Measurements from ENCODE around the gene PLXNA2.

The PLXNA2 gene

DNA sequence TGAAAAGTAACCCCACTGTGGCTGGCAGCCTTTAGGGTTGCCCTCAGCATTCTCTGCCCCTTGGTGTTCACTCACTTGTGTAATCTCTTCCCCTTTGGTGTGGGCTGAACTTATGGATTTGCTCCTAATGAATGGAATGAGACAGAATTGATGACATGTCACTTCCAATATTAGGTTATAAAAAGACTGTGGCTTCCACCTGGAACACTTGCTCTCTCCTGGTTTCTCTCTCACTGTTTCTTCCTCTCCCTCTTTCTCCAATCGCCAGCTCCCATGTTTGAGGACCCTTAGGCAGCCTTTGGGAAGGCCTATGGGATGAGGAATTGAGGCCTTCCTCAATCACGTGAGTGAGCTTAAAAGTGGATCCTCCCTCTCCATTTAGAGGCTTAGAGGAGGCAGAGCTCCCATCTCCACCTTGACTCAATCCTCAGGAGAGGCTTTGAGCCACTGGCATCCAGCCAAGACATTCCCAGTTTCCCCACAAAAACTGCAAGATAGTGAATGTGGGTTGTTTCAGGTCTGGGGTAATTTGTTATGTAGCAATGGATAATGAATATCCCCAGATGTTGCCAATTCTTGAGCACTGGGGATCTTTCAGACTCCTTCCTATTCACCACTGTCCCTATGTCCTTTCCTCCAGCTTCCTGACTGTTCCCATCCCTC lies 237.8 kb downstream of the PLXNA2 start:
- no peak for ATAC-seq
- TF ChIP-seq, protein P1, sequence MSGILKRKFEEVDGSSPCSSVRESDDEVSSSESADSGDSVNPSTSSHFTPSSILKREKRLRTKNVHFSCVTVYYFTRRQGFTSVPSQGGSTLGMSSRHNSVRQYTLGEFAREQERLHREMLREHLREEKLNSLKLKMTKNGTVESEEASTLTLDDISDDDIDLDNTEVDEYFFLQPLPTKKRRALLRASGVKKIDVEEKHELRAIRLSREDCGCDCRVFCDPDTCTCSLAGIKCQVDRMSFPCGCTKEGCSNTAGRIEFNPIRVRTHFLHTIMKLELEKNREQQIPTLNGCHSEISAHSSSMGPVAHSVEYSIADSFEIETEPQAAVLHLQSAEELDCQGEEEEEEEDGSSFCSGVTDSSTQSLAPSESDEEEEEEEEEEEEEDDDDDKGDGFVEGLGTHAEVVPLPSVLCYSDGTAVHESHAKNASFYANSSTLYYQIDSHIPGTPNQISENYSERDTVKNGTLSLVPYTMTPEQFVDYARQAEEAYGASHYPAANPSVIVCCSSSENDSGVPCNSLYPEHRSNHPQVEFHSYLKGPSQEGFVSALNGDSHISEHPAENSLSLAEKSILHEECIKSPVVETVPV (CRISPR knock-in tag; IDR thresholded peaks at IDR 0.05) = no peak
- TF ChIP-seq OSR1 (CRISPR knock-in tag; IDR thresholded peaks at IDR 0.05) = 0 out of 2 replicates have a peak, but pooled peaks have one; percentile 11

DNA sequence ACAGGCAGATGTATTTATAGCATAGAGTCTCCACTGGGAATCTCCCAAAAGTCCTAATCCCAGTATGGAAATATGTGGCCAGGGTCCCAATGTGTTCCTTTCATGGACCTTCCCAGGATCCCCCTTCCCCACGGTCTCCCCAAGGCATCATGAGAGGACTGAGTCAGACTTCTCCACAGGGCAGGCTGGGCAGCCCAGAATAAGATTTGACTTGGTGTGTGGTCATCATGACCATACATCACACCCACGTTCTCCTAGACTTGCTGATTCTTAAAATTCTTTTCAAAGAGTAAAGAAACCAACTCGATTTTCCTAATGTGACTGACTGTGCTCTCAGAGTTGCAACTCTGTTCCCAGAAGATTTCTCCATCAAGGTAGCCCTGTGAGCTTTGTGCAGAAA lies 239.3 kb downstream of the PLXNA2 start:
- TF ChIP-seq GLIS3 (CRISPR knock-in tag; IDR thresholded peaks at IDR 0.05) (no peak), ISL1 (CRISPR knock-in tag; IDR thresholded peaks at IDR 0.05) (no peak), TCF4 (CRISPR knock-in tag; IDR thresholded peaks at IDR 0.05; ENCODE audit: borderline replicate concordance) (no peak), OSR1 (CRISPR knock-in tag; IDR thresholded peaks at IDR 0.05) (no peak), ZFP3 (CRISPR knock-in tag; IDR thresholded peaks at IDR 0.05) (no peak), ZNF565 (CRISPR knock-in tag; conservative IDR thresholded peaks at IDR 0.05; ENCODE audit: low read depth) (no peak), TOX (CRISPR knock-in tag; IDR thresholded peaks at IDR 0.05; ENCODE audit: borderline replicate concordance) (no peak), BACH2 (CRISPR knock-in tag; IDR thresholded peaks at IDR 0.05; ENCODE audit: borderline replicate concordance) (no peak), PPARA (CRISPR knock-in tag; IDR thresholded peaks at IDR 0.05; ENCODE audit: borderline replicate concordance) (no peak), ZC3H10 (CRISPR knock-in tag; IDR thresholded peaks at IDR 0.05) (no peak), ZNF8 (CRISPR knock-in tag; IDR thresholded peaks at IDR 0.05) (no peak)
- TF ChIP-seq, protein P2, sequence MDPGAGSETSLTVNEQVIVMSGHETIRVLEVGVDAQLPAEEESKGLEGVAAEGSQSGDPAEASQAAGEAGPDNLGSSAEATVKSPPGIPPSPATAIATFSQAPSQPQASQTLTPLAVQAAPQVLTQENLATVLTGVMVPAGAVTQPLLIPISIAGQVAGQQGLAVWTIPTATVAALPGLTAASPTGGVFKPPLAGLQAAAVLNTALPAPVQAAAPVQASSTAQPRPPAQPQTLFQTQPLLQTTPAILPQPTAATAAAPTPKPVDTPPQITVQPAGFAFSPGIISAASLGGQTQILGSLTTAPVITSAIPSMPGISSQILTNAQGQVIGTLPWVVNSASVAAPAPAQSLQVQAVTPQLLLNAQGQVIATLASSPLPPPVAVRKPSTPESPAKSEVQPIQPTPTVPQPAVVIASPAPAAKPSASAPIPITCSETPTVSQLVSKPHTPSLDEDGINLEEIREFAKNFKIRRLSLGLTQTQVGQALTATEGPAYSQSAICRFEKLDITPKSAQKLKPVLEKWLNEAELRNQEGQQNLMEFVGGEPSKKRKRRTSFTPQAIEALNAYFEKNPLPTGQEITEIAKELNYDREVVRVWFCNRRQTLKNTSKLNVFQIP (CRISPR knock-in tag; IDR thresholded peaks at IDR 0.05; ENCODE audit: borderline replicate concordance, low read depth) = no peak
- TF ChIP-seq, protein P3, sequence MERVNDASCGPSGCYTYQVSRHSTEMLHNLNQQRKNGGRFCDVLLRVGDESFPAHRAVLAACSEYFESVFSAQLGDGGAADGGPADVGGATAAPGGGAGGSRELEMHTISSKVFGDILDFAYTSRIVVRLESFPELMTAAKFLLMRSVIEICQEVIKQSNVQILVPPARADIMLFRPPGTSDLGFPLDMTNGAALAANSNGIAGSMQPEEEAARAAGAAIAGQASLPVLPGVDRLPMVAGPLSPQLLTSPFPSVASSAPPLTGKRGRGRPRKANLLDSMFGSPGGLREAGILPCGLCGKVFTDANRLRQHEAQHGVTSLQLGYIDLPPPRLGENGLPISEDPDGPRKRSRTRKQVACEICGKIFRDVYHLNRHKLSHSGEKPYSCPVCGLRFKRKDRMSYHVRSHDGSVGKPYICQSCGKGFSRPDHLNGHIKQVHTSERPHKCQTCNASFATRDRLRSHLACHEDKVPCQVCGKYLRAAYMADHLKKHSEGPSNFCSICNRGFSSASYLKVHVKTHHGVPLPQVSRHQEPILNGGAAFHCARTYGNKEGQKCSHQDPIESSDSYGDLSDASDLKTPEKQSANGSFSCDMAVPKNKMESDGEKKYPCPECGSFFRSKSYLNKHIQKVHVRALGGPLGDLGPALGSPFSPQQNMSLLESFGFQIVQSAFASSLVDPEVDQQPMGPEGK (CRISPR knock-in tag; IDR thresholded peaks at IDR 0.05; ENCODE audit: borderline replicate concordance) = no peak
- TF ChIP-seq, protein P4, sequence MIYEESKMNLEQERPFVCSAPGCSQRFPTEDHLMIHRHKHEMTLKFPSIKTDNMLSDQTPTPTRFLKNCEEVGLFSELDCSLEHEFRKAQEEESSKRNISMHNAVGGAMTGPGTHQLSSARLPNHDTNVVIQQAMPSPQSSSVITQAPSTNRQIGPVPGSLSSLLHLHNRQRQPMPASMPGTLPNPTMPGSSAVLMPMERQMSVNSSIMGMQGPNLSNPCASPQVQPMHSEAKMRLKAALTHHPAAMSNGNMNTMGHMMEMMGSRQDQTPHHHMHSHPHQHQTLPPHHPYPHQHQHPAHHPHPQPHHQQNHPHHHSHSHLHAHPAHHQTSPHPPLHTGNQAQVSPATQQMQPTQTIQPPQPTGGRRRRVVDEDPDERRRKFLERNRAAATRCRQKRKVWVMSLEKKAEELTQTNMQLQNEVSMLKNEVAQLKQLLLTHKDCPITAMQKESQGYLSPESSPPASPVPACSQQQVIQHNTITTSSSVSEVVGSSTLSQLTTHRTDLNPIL (CRISPR knock-in tag; IDR thresholded peaks at IDR 0.05; ENCODE audit: low read depth) = no peak
- TF ChIP-seq, protein P1 (CRISPR knock-in tag; IDR thresholded peaks at IDR 0.05) = no peak
- TF ChIP-seq, protein P5, sequence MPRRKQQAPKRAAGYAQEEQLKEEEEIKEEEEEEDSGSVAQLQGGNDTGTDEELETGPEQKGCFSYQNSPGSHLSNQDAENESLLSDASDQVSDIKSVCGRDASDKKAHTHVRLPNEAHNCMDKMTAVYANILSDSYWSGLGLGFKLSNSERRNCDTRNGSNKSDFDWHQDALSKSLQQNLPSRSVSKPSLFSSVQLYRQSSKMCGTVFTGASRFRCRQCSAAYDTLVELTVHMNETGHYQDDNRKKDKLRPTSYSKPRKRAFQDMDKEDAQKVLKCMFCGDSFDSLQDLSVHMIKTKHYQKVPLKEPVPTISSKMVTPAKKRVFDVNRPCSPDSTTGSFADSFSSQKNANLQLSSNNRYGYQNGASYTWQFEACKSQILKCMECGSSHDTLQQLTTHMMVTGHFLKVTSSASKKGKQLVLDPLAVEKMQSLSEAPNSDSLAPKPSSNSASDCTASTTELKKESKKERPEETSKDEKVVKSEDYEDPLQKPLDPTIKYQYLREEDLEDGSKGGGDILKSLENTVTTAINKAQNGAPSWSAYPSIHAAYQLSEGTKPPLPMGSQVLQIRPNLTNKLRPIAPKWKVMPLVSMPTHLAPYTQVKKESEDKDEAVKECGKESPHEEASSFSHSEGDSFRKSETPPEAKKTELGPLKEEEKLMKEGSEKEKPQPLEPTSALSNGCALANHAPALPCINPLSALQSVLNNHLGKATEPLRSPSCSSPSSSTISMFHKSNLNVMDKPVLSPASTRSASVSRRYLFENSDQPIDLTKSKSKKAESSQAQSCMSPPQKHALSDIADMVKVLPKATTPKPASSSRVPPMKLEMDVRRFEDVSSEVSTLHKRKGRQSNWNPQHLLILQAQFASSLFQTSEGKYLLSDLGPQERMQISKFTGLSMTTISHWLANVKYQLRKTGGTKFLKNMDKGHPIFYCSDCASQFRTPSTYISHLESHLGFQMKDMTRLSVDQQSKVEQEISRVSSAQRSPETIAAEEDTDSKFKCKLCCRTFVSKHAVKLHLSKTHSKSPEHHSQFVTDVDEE (CRISPR knock-in tag; IDR thresholded peaks at IDR 0.05) = no peak
- no peak for ATAC-seq

DNA sequence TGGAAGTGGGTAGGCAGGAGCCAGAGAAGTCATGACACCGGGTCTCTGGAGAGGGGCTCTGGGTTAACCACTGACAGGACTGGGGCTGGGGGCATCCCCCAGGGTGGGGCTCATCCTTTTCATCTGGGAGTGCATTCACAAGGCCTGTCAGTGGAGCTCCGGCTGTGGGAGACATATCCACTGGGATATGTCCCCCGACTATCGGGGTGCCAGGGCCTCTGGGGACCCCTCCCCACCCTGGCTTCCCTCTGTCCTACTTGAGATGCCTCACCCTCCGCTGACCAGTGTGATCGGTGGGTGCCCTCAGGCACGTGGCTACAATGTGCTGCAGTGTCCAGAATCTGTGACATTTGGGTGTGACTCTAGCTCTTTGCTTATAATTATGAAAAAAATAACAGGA lies 240.9 kb downstream of the PLXNA2 start:
- ATAC-seq = no peak
- TF ChIP-seq TOX (CRISPR knock-in tag; IDR thresholded peaks at IDR 0.05; ENCODE audit: borderline replicate concordance) (no peak), ISL1 (CRISPR knock-in tag; IDR thresholded peaks at IDR 0.05) (no peak), BACH2 (CRISPR knock-in tag; IDR thresholded peaks at IDR 0.05; ENCODE audit: borderline replicate concordance) (no peak), ZNF8 (CRISPR knock-in tag; IDR thresholded peaks at IDR 0.05) (no peak), CSDC2 (CRISPR knock-in tag; IDR thresholded peaks at IDR 0.05) (no peak), TCF4 (CRISPR knock-in tag; IDR thresholded peaks at IDR 0.05; ENCODE audit: borderline replicate concordance) (no peak), ESRRG (CRISPR knock-in tag; IDR thresholded peaks at IDR 0.05) (no peak)
- TF ChIP-seq, protein P5 (CRISPR knock-in tag; IDR thresholded peaks at IDR 0.05) = no peak
- TF ChIP-seq, protein P1 (CRISPR knock-in tag; IDR thresholded peaks at IDR 0.05) = no peak
- TF ChIP-seq, protein P3 (CRISPR knock-in tag; IDR thresholded peaks at IDR 0.05; ENCODE audit: borderline replicate concordance) = no peak
